C4-2B (cell line): ENCODE results near the gene CDKAL1.

Source experiments
- ZFX ChIP-seq: fragments of 450-650 bp; IDR thresholded peaks from 2 replicates; pipeline ENCODE4 v1.6.1; 2017
- TF ChIP-seq, protein P1 (sequence below): fragments of 450-650 bp; conservative IDR thresholded peaks from 2 replicates; pipeline ENCODE4 v1.5.1; 2017; ENCODE audit warnings: mild to moderate bottlenecking

DNA sequence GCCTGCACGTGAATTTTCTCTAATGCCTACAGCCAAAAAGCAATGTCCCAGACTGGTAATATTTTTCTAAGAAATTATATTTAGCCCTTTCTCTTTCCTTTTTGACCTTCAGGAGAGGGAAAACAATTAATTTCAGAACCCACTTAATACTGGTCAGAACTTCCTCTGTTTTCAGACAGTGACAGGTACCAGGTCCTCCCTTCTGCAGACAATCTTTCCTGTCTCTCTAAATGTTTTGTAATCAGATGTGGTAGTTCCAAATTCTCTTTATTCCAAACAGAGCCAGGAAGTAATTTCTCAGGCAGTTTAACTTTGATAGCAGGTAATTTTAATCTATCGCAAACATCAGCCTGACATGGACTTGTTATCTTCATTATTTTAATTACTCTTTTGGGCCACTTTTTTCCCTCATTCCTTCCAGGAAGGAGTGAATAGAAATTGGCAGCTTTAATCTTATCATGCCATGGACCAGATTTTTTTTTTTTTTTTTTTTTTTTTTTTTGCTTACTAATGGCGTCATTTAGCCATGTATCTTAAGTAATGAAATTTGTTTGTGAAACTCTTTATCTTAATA is 710.7 kb downstream of the CDKAL1 start:
- TF ChIP-seq, protein P1, sequence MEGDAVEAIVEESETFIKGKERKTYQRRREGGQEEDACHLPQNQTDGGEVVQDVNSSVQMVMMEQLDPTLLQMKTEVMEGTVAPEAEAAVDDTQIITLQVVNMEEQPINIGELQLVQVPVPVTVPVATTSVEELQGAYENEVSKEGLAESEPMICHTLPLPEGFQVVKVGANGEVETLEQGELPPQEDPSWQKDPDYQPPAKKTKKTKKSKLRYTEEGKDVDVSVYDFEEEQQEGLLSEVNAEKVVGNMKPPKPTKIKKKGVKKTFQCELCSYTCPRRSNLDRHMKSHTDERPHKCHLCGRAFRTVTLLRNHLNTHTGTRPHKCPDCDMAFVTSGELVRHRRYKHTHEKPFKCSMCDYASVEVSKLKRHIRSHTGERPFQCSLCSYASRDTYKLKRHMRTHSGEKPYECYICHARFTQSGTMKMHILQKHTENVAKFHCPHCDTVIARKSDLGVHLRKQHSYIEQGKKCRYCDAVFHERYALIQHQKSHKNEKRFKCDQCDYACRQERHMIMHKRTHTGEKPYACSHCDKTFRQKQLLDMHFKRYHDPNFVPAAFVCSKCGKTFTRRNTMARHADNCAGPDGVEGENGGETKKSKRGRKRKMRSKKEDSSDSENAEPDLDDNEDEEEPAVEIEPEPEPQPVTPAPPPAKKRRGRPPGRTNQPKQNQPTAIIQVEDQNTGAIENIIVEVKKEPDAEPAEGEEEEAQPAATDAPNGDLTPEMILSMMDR = no peak
- no peak for TF ChIP-seq ZFX
